ENCODE data around the gene OTULINL. TPM values are rescaled to one million over a fixed set of nuclear protein-coding genes. Genes with fewer than 3 reads are reported as not detected.
"Not testable (repeated sequence)": the region's sequence is repeated elsewhere in the genome, so short reads cannot be mapped to it uniquely, and the experiment has no call there.

OTULINL gene
- 0.25 and 0.66 TPM in 2 replicates for total RNA-seq (2012; rRNA removed)

GRCh38 chr5:14581106-14581890, at the start of gene OTULINL:
Gene OTULINL (plus strand): TSS chr5:14581792. CDS start chr5:14581895, 103 bp downstream.
- Histone ChIP-seq H3K4me2 (ENCODE audit: low read length) (peak within 1 kb of the TSS; percentile 94), H3K9me3 (replicated peaks; ENCODE audit: low read length) (no peaks in the 10 kb centered on the region), H3K27me3 (ENCODE audit: control insufficient read depth, insufficient read depth, low read length) (peaks cover 73% of the 10 kb centered on the region), H3K9ac (ENCODE audit: low read depth, low read length) (no peak within 1 kb of the TSS), H3K4me3 (ENCODE audit: low read length) (peak within 1 kb of the TSS; percentile 75), H3K36me3 (ENCODE audit: insufficient read depth, low read length) (no peaks in the 10 kb centered on the region), H3K4me1 (ENCODE audit: control insufficient read depth, insufficient read depth, low read length) (peaks cover 11% of the 10 kb centered on the region)

- Histone ChIP-seq H3K4me3 (ENCODE audit: low read length) (no peak overlapping the region), H3K9me3 (replicated peaks; ENCODE audit: low read length) (no peaks in the 10 kb centered on the region), H3K36me3 (ENCODE audit: insufficient read depth, low read length) (no peaks in the 10 kb centered on the region), H3K4me1 (ENCODE audit: control insufficient read depth, insufficient read depth, low read length) (peaks cover 5% of the 10 kb centered on the region), H3K9ac (ENCODE audit: low read depth, low read length) (no peak overlapping the region), H3K27me3 (ENCODE audit: control insufficient read depth, insufficient read depth, low read length) (peaks cover 17% of the 10 kb centered on the region), H3K4me2 (ENCODE audit: low read length) (no peak overlapping the region)
Observed at GRCh38 chr5:14532180-14532579, 49.4 kb upstream of the OTULINL start.

- Histone ChIP-seq H3K4me3 (ENCODE audit: low read length) (no peak overlapping the region), H3K27me3 (ENCODE audit: control insufficient read depth, insufficient read depth, low read length) (peaks cover 20% of the 10 kb centered on the region), H3K36me3 (ENCODE audit: insufficient read depth, low read length) (no peaks in the 10 kb centered on the region), H3K9me3 (replicated peaks; ENCODE audit: low read length) (no peaks in the 10 kb centered on the region), H3K4me1 (ENCODE audit: control insufficient read depth, insufficient read depth, low read length) (peaks cover 5% of the 10 kb centered on the region), H3K9ac (ENCODE audit: low read depth, low read length) (no peak overlapping the region), H3K4me2 (ENCODE audit: low read length) (peak overlapping the region; percentile 44)
Observed at GRCh38 chr5:14534773-14535172, 46.8 kb upstream of the OTULINL start.

DNA sequence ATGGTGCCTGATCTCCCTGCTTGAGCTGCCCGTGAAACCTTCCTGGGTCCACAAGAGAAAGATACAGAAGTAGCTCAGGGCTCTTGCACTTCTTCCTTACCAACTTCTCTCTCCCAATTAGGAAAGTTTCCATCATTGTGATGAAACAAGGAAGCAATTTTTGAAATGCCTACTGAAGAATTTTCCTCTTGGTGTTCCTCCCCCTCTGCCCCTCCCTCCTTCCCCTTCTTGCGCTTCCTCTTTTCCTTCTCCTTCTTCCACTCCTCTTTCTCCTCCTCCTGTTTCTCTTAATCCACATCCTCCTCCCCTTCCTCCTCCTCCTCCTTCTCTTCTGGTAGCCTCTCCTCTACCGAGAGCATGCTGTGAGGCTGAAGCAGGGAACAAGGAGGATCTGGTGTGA, 36.3 kb upstream of the OTULINL start:
- Histone ChIP-seq H3K9ac (ENCODE audit: low read depth, low read length) (no peak overlapping the region), H3K4me2 (ENCODE audit: low read length) (no peak overlapping the region), H3K36me3 (ENCODE audit: insufficient read depth, low read length) (no peaks in the 10 kb centered on the region), H3K4me1 (ENCODE audit: control insufficient read depth, insufficient read depth, low read length) (no peaks in the 10 kb centered on the region), H3K27me3 (ENCODE audit: control insufficient read depth, insufficient read depth, low read length) (peaks cover 51% of the 10 kb centered on the region), H3K4me3 (ENCODE audit: low read length) (no peak overlapping the region), H3K9me3 (replicated peaks; ENCODE audit: low read length) (no peaks in the 10 kb centered on the region)

GRCh38 chr5:14545862-14546261, 35.7 kb upstream of the OTULINL start:
- no peaks in the 10 kb centered on the region for H3K36me3 ChIP-seq (ENCODE audit: insufficient read depth, low read length)
- no peaks in the 10 kb centered on the region for H3K4me1 ChIP-seq (ENCODE audit: control insufficient read depth, insufficient read depth, low read length)
- no peak overlapping the region for H3K4me3 ChIP-seq (ENCODE audit: low read length)
- no peak overlapping the region for H3K9ac ChIP-seq (ENCODE audit: low read depth, low read length)
- peaks cover 53% of the 10 kb centered on the region for H3K27me3 ChIP-seq (ENCODE audit: control insufficient read depth, insufficient read depth, low read length)
- no peaks in the 10 kb centered on the region for H3K9me3 ChIP-seq (replicated peaks; ENCODE audit: low read length)
- H3K4me2 ChIP-seq (ENCODE audit: low read length) = no peak overlapping the region

DNA sequence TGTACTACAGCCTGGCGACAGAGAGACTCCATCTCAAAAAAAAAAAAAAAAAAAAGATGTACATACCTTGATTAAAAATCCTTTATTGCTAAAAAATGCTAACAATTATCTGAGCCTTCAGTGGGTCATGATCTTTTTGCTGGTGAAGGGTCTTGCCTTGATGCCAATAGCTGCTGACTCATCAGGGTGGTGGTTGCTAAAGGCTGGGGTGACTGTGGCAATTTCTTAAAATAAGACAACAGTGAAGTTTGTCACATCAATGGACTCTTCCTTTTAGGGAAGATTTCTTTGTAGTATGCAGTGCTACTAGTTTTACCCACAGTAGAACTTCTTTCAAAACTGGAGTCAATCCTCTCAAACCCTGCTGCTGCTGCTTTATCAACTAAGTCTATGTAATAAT, 33.9 kb upstream of the OTULINL start:
- H3K27me3 ChIP-seq (ENCODE audit: control insufficient read depth, insufficient read depth, low read length) = peaks cover 55% of the 10 kb centered on the region
- H3K4me3 ChIP-seq (ENCODE audit: low read length) = no peak overlapping the region
- no peaks in the 10 kb centered on the region for H3K9me3 ChIP-seq (replicated peaks; ENCODE audit: low read length)
- H3K9ac ChIP-seq (ENCODE audit: low read depth, low read length) = no peak overlapping the region
- H3K36me3 ChIP-seq (ENCODE audit: insufficient read depth, low read length) = no peaks in the 10 kb centered on the region
- H3K4me2 ChIP-seq (ENCODE audit: low read length) = no peak overlapping the region
- no peaks in the 10 kb centered on the region for H3K4me1 ChIP-seq (ENCODE audit: control insufficient read depth, insufficient read depth, low read length)

DNA sequence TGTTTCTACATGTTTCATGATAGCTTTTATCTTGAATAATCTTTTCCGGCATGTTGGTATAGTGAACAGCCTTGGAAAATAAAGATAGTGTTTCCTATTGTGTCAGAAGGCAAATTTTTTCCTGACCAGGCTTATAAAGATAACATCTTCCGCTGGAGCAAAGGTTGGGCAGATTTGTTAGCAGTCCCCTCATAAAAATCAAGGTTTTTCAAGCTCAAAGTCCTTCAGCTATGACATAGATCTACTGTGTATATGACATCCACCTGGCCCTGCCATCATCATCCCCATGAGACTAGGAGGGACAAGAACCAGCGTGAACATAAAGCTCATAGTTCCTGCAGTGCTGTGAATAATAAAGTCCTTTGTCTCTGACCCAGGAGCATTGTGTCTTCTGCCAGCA, 30.4 kb upstream of the OTULINL start:
- no peaks in the 10 kb centered on the region for H3K9me3 ChIP-seq (replicated peaks; ENCODE audit: low read length)
- H3K4me3 ChIP-seq (ENCODE audit: low read length) = no peak overlapping the region
- H3K36me3 ChIP-seq (ENCODE audit: insufficient read depth, low read length) = no peaks in the 10 kb centered on the region
- no peak overlapping the region for H3K4me2 ChIP-seq (ENCODE audit: low read length)
- H3K4me1 ChIP-seq (ENCODE audit: control insufficient read depth, insufficient read depth, low read length) = no peaks in the 10 kb centered on the region
- H3K27me3 ChIP-seq (ENCODE audit: control insufficient read depth, insufficient read depth, low read length) = peaks cover 62% of the 10 kb centered on the region
- no peak overlapping the region for H3K9ac ChIP-seq (ENCODE audit: low read depth, low read length)

- no peaks in the 10 kb centered on the region for H3K9me3 ChIP-seq (replicated peaks; ENCODE audit: low read length)
- H3K36me3 ChIP-seq (ENCODE audit: insufficient read depth, low read length) = no peaks in the 10 kb centered on the region
- H3K4me1 ChIP-seq (ENCODE audit: control insufficient read depth, insufficient read depth, low read length) = no peaks in the 10 kb centered on the region
- H3K27me3 ChIP-seq (ENCODE audit: control insufficient read depth, insufficient read depth, low read length) = peaks cover 60% of the 10 kb centered on the region
- H3K4me3 ChIP-seq (ENCODE audit: low read length) = no peak overlapping the region
- no peak overlapping the region for H3K9ac ChIP-seq (ENCODE audit: low read depth, low read length)
- H3K4me2 ChIP-seq (ENCODE audit: low read length) = no peak overlapping the region
Observed at GRCh38 chr5:14552017-14552416, 29.6 kb upstream of the OTULINL start.

GRCh38 chr5:14554288-14554687, 27.3 kb upstream of the OTULINL start:
- not testable (repeated sequence) for H3K9me3 ChIP-seq (replicated peaks; ENCODE audit: low read length); H3K36me3 ChIP-seq (ENCODE audit: insufficient read depth, low read length); H3K9ac ChIP-seq (ENCODE audit: low read depth, low read length); H3K4me1 ChIP-seq (ENCODE audit: control insufficient read depth, insufficient read depth, low read length); H3K4me3 ChIP-seq (ENCODE audit: low read length); H3K4me2 ChIP-seq (ENCODE audit: low read length)
- H3K27me3 ChIP-seq (ENCODE audit: control insufficient read depth, insufficient read depth, low read length) = peaks cover 54% of the 10 kb centered on the region

DNA sequence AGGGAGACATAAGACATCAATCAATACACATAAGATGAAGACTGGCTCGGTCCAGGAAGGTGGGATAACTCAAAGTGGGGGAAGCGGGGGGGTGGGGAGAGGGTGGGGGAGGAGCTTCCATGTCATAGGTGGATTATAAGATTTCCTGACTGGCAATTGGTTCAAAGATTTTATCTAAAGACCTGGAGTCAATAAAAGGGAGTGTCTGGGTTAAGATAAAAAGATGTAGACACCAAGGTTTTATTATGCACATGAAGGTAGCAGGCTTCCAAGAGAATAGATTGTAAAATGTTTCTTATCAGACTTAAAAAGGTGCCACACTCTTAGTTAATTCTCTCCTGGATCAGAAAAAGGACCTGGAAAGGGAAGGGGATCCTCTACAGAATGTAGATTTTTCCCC, 25.6 kb upstream of the OTULINL start:
- no peaks in the 10 kb centered on the region for H3K9me3 ChIP-seq (replicated peaks; ENCODE audit: low read length)
- H3K4me3 ChIP-seq (ENCODE audit: low read length) = no peak overlapping the region
- no peaks in the 10 kb centered on the region for H3K4me1 ChIP-seq (ENCODE audit: control insufficient read depth, insufficient read depth, low read length)
- H3K4me2 ChIP-seq (ENCODE audit: low read length) = no peak overlapping the region
- no peak overlapping the region for H3K9ac ChIP-seq (ENCODE audit: low read depth, low read length)
- H3K36me3 ChIP-seq (ENCODE audit: insufficient read depth, low read length) = no peaks in the 10 kb centered on the region
- peaks cover 50% of the 10 kb centered on the region for H3K27me3 ChIP-seq (ENCODE audit: control insufficient read depth, insufficient read depth, low read length)

GRCh38 chr5:14557203-14557770, 24.3 kb upstream of the OTULINL start:
- Histone ChIP-seq H3K4me3 (ENCODE audit: low read length) (no peak overlapping the region), H3K27me3 (ENCODE audit: control insufficient read depth, insufficient read depth, low read length) (peaks cover 49% of the 10 kb centered on the region), H3K4me2 (ENCODE audit: low read length) (no peak overlapping the region), H3K36me3 (ENCODE audit: insufficient read depth, low read length) (no peaks in the 10 kb centered on the region), H3K9ac (ENCODE audit: low read depth, low read length) (no peak overlapping the region), H3K9me3 (replicated peaks; ENCODE audit: low read length) (no peaks in the 10 kb centered on the region), H3K4me1 (ENCODE audit: control insufficient read depth, insufficient read depth, low read length) (no peaks in the 10 kb centered on the region)
